DOHH2 (cell line): Measurements from ENCODE around the gene SCN8A.

Source experiments
- H3F3A ChIP-seq: fragments of 200-600 bp; sonication (generic), shearing (Covaris generic); 2 replicates; pipeline ENCODE4 v1.6.0; 2016; ENCODE audit warnings: antibody characterized with exemption, mild to moderate bottlenecking; ENCODE audit not compliant: control insufficient read depth, insufficient read depth
- H3K27ac ChIP-seq: fragments of 200-600 bp; sonication (generic); 2 replicates; pipeline ENCODE4 v1.5.1; 2014; ENCODE audit warnings: low read depth, mild to moderate bottlenecking, low read length, moderate library complexity
- H3K27me3 ChIP-seq: fragments of 200-600 bp; sonication (generic); 2 replicates; pipeline ENCODE4 v1.6.1; 2014; ENCODE audit warnings: mild to moderate bottlenecking, low read length, mixed read lengths; ENCODE audit not compliant: control insufficient read depth
- H3K36me3 ChIP-seq: fragments of 200-600 bp; sonication (generic); 2 replicates; pipeline ENCODE4 v1.6.1; 2014; ENCODE audit warnings: mild to moderate bottlenecking, low read length, moderate library complexity, mixed read lengths; ENCODE audit not compliant: control insufficient read depth
- H3K4me1 ChIP-seq: fragments of 200-600 bp; sonication (generic); 2 replicates; pipeline ENCODE4 v1.6.1; 2014; ENCODE audit warnings: mild to moderate bottlenecking, low read length, mixed read lengths; ENCODE audit not compliant: control insufficient read depth
- H3K4me2 ChIP-seq: fragments of 200-600 bp; sonication (generic); 2 replicates; pipeline ENCODE4 v1.6.0; 2014; ENCODE audit warnings: mild to moderate bottlenecking, low read length, moderate library complexity
- H3K4me3 ChIP-seq: fragments of 200-600 bp; sonication (generic); 2 replicates; pipeline ENCODE4 v1.5.1; 2014; ENCODE audit warnings: mild to moderate bottlenecking, low read length, mixed read lengths
- H3K79me2 ChIP-seq: fragments of 200-600 bp; sonication (generic); 2 replicates; pipeline ENCODE4 v1.6.1; 2014; ENCODE audit warnings: mild to moderate bottlenecking, low read length, mixed read lengths; ENCODE audit not compliant: control insufficient read depth
- H3K9me2 ChIP-seq: fragments of 200-600 bp; sonication (generic); replicated peaks from 2 replicates; pipeline ENCODE4 v1.6.1; 2014; ENCODE audit warnings: mild to moderate bottlenecking, low read length, mixed read lengths; ENCODE audit not compliant: control insufficient read depth
- H3K9me3 ChIP-seq: fragments of 200-600 bp; sonication (generic); 2 replicates; pipeline ENCODE4 v1.6.1; 2014; ENCODE audit warnings: antibody characterized with exemption, low read length, mixed read lengths; ENCODE audit not compliant: control insufficient read depth, insufficient read depth
- H4K20me1 ChIP-seq: fragments of 200-600 bp; sonication (generic); 2 replicates; pipeline ENCODE4 v1.6.0; 2014; ENCODE audit warnings: low read depth, mild to moderate bottlenecking, antibody characterized with exemption, low read length, moderate library complexity; ENCODE audit not compliant: control insufficient read depth, insufficient read depth
- EZH2phosphoT487 ChIP-seq: fragments of 200-600 bp; sonication (generic); IDR thresholded peaks from 2 replicates; pipeline ENCODE4 v1.6.1; 2017; ENCODE audit warnings: borderline replicate concordance, mild to moderate bottlenecking, antibody characterized with exemption, low read length, moderate library complexity, mixed read lengths
- TF ChIP-seq, protein P1 (sequence below): fragments of 200-600 bp; sonication (generic); IDR thresholded peaks from one replicate; pipeline ENCODE4 v1.5.1; 2014; ENCODE audit warnings: antibody characterized with exemption, mild to moderate bottlenecking, low read depth, low read length; ENCODE audit not compliant: poor library complexity, severe bottlenecking

SCN8A gene

DNA sequence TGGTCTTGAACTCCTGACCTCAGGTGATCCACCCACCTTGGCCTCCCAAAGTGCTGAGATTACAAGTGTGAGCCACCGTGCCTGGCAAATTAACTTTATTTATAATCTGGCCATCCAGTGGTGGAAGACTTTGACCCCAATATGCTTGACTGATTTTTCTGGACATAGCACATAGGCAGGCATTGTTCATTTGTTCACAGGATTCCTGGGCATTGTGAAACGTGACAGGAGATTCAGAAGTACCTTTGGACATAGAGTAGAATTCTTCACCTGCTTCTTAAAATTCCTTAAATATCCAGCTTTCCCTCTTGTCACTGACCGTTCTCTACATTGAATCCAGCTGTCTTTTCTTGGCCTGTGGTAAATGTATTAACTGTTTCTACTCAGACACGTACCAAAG, 103.1 kb downstream of the SCN8A start:
- H4K20me1 ChIP-seq: no peaks in the 10 kb centered on the region
- no peaks in the 10 kb centered on the region for H3K9me3 ChIP-seq
- H3K79me2 ChIP-seq: no peaks in the 10 kb centered on the region
- no peaks in the 10 kb centered on the region for H3K36me3 ChIP-seq
- no peaks in the 10 kb centered on the region for H3K4me1 ChIP-seq
- H3F3A ChIP-seq: no peaks in the 10 kb centered on the region
- no peaks in the 10 kb centered on the region for H3K9me2 ChIP-seq
- TF ChIP-seq, protein P1, sequence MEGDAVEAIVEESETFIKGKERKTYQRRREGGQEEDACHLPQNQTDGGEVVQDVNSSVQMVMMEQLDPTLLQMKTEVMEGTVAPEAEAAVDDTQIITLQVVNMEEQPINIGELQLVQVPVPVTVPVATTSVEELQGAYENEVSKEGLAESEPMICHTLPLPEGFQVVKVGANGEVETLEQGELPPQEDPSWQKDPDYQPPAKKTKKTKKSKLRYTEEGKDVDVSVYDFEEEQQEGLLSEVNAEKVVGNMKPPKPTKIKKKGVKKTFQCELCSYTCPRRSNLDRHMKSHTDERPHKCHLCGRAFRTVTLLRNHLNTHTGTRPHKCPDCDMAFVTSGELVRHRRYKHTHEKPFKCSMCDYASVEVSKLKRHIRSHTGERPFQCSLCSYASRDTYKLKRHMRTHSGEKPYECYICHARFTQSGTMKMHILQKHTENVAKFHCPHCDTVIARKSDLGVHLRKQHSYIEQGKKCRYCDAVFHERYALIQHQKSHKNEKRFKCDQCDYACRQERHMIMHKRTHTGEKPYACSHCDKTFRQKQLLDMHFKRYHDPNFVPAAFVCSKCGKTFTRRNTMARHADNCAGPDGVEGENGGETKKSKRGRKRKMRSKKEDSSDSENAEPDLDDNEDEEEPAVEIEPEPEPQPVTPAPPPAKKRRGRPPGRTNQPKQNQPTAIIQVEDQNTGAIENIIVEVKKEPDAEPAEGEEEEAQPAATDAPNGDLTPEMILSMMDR: no peak
- TF ChIP-seq EZH2phosphoT487: no peak
- peaks cover 21% of the 10 kb centered on the region for H3K27me3 ChIP-seq
- no peak overlapping the region for H3K4me2 ChIP-seq
- H3K27ac ChIP-seq: no peak overlapping the region
- no peak overlapping the region for H3K4me3 ChIP-seq

DNA sequence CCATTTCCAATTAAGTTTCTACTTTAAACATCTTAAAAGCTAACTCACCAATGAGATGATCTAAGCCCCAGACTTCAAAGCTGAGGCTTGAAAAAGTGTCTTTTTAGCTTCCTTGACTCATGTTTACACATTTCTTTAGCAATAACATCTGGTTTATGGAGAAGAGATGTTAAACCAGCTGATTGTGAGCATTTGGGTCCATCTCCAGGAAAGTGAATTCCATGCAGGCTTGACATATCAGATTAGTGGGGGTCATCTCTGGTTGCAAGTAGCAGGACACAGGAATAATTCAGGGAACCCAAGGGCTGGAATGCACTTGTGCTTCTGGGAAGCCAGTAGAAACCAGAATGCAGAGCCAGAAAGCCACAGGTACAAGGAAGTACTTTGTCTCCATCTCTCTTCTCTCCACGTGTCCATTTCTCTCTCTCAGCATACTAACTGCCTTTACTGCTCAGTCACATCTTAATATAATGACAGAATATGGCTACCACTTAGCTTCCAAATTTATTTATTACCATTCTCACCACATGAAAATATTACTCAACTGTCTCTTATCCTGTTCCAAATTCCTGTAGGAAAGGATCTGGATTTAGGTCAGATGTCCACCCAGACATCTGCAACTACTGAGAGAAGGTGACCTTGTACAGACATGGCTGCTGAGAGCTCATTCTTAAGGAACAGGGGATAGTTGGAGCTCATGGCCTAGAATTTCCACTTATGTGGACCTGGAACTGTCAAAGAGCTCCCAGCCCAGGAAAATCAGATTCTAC, 104.4 kb downstream of the SCN8A start:
- H3K4me1 ChIP-seq: no peaks in the 10 kb centered on the region
- no peak overlapping the region for H3K27ac ChIP-seq
- no peak overlapping the region for H3K4me2 ChIP-seq
- H3F3A ChIP-seq: no peaks in the 10 kb centered on the region
- no peaks in the 10 kb centered on the region for H3K9me2 ChIP-seq
- TF ChIP-seq EZH2phosphoT487: no peak
- TF ChIP-seq, protein P1: no peak
- H3K9me3 ChIP-seq: no peaks in the 10 kb centered on the region
- no peaks in the 10 kb centered on the region for H4K20me1 ChIP-seq
- H3K27me3 ChIP-seq: peaks cover 23% of the 10 kb centered on the region
- H3K4me3 ChIP-seq: no peak overlapping the region
- no peaks in the 10 kb centered on the region for H3K36me3 ChIP-seq
- H3K79me2 ChIP-seq: no peaks in the 10 kb centered on the region

DNA sequence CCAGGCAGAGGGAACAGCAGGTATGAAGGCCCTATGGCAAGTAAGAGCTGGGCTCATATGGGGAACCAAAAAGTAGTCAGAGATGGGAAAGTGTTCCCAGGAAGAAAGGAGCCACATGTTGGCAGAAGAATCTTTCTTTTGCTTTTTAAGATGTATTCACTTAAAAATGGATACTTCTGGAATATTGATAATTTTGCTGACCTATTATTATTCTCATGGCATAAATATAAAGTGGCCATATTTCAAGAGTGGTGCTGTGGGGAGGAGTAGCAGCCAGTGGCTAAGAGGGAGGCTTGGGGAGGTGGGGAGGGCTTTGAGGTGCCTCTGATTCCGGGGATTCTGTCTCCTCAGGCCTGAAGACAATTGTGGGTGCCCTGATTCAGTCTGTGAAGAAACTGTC, 108.2 kb downstream of the SCN8A start:
- H3K27ac ChIP-seq: no peak overlapping the region

More for the DNA sequence above, 108.2 kb downstream of the SCN8A start:
- Histone ChIP-seq H4K20me1 (no peaks in the 10 kb centered on the region), H3K79me2 (no peaks in the 10 kb centered on the region), H3K4me2 (no peak overlapping the region), H3K4me3 (no peak overlapping the region), H3K4me1 (no peaks in the 10 kb centered on the region), H3K27me3 (peaks cover 9% of the 10 kb centered on the region; the same call in 1 of the 2 replicates), H3K36me3 (no peaks in the 10 kb centered on the region), H3K9me2 (no peaks in the 10 kb centered on the region), H3K9me3 (no peaks in the 10 kb centered on the region), H3F3A (no peaks in the 10 kb centered on the region)
- TF ChIP-seq EZH2phosphoT487: no peak
- TF ChIP-seq, protein P1: no peak
